DMS153 treated with DMSO at 0.1 percent for 48 hours (cell line): ENCODE data around the gene FNDC10.

Source experiments
- DNase-seq: peaks from one replicate; lab custom pipeline; 2025; ENCODE audit not compliant: unreplicated experiment; lab: John Stamatoyannopoulos, UW

Gene FNDC10

DNA sequence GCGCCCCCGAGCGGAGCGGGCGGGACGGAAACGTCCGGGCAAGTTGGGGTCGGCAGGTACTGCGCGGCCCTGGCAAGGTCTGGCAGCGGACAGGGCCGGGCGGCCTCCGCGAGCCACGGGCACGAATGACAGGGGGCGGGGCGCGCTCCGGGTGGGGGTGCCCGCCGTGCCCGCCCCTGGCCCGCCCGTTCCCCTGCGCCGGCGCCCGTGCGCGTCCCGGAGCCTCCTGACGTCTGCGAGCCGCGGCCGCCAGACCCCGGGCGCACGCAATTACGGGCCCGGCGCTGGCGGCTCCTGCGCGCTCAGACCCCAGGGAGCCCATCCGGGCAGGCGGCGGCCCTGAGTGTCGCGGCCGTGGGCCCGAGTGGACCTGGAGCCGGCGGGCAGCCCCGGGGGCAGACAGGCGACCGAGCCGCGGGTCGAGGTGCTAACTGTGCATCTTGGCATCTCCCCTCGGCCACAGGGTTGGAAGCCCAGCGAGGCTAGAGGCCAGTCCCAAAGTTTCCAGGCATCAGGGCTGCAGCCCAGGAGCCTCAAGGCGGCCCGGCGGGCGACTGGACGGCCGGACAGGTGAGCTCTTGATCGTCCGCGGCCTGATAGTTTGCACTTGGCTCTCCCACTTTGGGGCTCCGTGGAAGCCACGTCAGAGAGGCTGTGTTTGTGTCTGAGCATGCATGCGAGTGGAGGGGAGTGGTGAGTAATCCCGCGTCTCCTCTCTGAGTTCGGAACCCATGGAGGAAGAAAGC lies 16.3 kb upstream of the FNDC10 start:
- no peak for DNase-seq

DNA sequence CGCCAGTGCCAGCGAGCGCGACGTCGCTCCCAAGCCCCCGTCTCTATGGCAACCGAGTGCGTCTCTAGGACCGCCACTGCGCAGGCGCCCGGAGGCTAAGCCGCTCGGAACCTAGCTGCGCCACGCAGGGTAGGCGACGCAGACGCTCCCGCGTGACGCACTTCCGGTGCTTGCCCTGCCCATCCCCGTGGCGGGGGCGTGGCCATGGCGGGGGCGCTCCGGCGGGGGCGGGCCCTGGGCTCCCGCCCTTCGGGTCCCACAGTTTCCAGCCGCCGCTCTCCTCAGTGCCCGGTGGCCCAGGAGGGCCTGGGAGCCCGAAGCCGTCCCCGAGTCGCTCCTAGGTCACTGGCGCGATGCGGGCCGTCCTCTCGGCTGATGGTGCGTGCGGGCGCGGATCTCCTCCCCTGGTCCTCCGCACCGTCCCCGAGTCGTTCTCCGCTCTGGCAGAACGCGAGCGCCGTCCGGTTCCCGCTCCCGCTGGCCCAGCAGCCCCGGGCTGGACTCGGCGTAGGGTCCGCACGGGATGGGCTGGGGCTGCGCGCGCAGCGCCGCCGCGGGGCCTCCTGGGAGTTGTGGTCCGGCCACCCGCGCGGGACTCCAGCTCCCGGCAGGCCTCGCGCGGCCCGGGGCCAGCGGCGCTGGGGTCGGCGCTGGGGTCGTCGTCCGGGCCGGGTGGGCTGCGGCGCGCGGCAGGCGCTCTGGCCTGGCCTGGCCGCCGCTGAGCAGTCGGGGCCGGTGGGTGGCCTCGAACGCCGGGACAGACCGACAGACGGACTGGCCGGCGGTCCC lies 15.5 kb upstream of the FNDC10 start, which contains the start of gene MIB2:
MIB2 (plus strand) TSS at position 245 of the 789 bp plus-strand sequence. CDS start 7,953 bp downstream, outside the sequence.
- peak; percentile 100 for DNase-seq

DNA sequence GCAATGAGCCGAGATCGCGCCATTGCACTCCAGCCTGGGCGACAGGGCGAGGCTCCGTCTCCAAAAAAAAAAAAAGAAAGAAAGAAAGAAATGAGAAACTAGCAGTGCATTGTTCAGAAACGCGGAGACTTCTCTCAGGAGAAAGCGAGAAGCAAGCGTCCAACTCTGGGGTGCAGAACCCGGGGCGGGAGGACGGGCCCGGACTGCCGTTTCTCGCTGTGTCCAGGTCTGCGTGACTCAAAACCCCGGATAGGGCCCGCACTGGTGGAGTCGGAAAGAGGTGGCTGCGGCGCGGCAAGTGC lies 15.0 kb upstream of the FNDC10 start:
- no peak for DNase-seq

DNA sequence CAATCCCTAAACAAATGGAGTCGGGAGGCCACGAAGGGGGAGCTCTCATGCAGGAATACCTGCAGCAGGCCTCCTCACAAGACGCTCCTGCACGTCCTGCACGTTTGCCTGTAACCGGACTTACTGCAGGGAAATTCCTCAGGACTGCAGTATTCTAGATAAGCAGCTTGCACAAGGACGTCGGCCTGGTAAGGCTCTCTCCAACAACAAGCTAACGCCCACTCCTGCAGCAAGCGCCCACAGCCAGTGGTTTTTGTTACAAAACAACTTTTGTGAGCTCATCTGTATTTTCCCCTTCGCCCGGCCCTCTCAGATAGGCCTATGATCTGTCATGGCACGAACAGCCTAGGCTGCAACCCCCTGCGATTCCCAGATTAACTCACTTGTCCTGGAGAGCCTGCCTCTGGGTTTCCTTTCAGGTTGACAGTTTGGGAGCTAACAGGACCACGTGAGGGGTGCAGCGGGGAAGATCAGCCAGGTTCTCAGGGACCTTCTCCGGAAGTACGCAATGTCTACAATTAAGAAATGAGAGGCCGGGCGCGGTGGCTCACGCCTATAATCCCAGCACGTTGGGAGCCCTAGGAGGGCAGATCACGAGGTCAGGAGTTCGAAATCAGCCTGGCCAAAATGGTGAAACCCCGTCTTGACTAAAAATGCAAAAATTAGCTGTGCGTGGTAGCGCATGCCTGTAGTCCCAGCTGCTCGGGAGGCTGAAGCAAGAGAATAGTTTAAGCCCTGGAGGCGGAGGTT lies 14.4 kb upstream of the FNDC10 start:
- no peak for DNase-seq

DNA sequence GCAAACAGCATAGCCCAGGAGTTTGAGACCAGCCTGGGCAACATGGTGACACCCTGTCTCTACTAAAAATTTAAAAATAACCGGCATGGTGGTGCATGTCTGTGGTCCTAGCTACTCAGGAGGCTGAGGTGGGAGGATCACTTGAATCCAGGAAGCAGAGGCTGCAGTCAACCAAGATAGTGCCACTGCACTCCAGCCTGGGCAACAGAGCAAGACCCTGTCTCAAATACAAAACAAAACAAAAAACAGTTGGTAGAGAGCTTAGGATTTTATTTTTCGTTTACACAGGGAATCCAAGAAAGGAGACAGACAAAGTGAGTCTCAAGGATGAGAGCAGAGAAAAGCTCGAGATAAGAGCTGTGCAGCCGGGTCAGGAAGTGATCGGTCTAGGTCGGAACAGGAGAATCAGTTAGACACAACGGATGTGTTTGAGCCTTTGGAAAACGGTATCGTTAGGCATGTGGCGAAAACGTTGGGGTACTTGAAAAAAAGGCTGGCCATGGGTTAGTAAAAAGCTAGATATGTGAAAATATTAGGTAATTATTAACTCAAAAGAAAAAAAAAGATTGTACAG lies 13.7 kb upstream of the FNDC10 start:
- DNase-seq, result no peak

DNA sequence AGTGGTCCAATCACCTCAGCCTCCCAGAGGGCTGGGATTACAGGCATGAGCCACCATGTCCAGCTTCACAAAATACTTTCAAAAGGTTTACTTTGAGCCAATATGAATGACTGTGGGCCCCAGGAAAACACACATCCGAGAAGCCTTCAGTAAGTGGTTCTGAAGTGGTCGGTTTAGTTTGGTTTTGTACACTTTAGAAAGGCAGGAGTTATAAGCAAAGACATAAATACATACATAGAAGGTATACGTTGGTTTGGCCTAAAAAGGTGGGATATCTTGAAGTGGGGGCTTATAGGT lies 12.1 kb upstream of the FNDC10 start:
- no peak for DNase-seq

DNA sequence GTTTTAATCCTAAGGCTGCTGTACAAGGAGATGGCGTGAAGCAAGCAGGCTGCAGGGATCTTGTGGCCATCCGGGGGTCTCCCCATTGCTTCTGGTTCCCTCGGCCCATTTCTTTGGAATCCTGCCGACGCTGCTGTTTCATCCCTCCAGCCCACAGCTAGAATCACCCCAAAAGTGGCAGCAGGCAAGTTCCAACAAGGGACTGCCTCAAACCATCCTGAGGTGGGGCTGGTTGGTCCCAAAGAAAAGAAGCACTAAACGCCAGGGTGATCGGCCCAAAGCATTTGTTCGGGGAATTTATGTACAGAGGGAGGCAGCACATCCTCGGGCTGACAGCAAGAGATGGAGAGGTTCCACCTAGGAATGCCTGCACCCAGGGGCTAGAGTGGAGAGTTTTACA lies 10.9 kb upstream of the FNDC10 start:
- DNase-seq, result no peak

DNA sequence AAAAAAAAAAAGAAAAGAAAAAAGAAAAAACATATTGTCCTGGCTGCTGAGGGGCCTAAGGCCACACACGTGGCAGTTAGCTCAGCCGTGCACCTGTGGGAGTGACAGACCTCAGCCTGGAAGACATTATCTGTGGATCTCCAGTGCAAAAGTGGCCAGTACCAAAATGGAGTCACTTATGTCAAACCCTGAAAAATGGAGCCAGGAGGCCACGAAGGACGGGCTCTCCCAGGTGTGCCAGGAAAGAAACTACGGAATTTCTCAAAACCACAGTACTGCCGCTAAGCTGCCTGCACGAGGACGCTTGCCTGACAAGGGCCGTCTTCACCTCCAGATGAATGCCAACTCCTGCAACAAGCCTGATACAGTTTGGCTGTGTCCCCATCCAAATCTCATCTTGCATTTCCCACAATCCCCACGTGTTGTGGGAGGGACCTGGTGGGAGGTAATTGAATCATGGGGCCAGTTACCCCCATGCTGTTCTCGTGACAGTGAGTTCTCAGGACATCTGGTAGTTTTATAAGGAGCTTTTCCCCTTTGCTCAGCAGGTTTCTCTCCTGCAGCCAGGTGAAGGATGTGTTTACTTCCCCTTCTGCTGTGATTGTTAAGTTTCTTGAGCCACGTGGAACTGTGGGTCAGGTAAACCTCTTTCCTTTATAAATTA lies 10.0 kb upstream of the FNDC10 start:
- no peak for DNase-seq

DNA sequence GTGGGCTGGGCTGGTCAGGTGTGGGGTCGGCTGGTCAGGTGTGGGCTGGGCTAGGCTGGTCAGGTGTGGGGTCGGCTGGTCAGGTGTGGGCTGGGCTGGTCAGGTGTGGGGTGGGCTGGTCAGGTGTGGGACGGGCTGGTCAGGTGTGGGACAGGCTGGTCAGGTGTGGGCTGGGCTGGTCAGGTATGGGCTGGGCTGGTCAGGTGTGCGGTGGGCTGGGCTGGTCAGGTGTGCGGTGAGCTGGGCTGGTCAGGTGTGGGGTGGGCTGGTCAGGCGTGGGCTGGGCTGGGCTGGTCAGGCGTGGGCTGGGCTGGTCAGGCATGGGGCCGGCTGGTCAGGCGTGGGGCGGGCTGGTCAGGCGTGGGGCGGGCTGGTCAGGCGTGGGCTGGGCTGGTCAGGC lies 6.3 kb upstream of the FNDC10 start:
- no peak for DNase-seq

DNA sequence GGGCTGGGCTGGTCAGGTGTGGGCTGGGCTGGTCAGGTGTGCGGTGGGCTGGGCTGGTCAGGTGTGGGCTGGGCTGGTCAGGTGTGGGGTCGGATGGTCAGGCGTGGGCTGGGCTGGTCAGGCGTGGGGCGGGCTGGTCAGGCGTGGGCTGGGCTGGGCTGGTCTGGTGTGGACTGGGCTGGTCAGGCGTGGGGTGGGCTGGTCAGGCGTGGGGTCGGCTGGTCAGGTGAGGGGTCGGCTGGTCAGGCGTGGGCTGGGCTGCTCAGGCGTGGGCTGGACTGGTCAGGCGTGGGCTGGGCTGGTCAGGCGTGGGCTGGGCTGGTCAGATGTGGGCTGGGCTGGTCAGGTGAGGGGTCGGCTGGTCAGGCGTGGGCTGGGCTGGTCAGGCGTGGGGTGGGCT lies 5.8 kb upstream of the FNDC10 start:
- no peak for DNase-seq

DNA sequence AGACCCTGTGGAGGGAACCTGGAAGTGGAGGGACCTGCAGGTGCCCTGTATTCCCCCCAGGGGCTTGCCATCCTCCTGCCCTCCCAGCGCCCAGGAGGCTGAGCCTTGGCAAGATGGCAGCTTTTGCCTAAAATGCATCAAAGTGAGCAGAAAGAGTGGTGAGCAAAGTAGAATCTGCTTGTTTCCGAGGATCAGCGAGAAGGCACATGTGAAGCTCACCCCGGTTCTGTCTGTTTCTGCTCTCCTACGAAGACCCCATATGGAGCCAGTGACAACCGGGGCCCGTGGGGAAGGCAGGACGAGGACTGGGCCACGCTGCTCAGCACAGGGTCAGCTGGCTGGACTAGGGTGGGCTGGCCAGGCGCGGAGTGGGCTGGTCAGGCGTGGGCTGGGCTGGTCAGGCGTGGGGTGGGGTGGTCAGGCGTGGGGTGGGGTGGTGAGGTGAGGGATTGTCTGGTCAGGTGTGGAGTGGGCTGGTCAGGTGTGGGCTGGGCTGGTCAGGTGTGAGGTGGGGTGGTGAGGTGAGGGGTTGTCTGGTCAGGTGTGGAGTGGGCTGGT lies 5.2 kb upstream of the FNDC10 start:
- no peak for DNase-seq

DNA sequence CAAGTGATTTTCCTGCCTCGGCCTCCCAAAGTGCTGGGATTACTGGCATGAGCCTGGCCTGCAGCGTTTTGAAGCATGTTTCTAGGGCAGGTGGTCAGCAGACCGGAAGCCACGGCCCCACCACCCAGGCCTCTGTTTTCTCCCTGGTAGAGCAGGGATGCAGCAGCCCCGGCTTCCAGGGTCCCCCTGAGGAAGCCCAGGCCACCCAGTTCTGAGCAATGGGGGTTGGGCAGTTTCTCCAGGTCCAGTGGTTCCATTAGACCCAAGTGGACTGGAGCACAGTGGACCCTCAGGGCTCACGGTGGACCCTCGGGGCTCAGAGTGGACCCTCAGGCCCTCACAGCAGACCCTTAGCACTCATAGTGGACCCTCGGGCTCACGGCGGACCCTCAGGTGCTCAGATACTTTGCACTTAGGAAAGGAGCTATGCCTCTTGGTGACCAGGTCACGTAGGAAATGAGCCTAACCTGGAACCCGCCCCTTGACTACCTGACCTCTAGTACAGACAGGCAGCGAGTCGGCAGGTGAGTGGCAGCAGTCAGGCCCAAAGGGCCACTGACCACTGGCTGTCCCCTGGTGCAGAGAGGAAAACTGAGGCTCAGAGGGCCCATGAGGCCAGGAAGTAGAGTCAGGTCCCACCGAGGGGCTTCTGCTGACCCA lies 4.6 kb upstream of the FNDC10 start:
- DNase-seq, result no peak

DNA sequence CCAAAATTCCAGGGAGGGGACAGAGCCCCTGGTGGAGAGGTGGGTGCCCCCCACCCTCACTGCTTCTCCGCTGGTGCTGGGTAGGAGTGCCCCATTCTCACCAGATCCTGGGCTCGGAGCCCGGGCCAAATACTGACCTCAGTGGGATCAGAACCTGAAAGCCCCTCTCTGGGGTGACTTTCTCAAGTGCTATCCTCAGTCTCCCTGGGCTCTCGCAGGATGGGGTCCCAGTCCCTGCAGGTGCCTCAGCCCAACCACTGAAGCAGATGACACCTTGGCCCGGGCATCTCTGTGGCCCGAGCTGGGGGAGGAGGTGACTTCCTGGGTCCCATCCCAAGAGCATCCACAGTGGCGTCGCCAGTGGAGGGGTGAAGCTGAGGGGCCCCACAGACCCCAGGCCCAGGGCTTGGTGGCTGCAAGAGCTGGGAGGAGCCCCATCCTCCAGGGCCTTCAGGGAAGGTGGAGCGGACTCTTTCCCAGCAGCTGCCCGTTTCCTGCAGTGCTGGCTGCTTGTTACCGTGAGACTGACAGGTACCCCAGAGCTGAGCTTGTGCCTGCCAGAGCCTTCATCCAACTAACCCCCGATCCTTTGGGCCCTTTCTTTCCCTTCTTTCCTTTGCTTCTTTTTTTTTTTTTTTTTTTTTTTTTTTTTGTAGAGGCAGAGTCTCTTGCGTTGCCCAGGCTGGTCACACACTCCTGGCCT lies 3.9 kb upstream of the FNDC10 start:
- no peak for DNase-seq

DNA sequence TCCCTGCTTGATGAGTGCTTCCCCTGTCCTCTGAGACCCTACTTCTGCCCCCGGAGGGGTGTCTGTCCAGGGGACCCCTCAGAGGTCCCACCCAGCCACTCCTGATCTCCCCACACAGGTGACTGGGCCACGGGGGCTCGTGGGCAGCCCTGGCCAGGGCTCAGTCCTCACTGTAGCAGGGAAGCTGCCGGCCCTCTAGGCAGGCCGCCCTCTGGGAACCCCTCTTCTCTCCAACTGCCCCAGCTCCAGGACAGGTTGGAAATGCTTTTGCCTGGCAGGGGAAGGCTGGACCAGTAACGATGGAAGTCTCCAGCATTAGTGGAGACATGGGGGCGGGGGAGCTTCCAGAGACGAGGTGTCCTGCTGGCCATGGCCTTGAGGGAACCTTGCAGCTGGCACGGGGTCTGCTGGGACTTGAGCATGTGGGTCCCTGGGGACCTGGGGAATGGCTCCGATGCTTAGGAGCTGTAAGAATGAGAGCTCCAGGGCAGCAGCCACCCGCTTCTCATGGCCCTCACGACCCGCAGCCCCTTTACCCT lies 3.1 kb upstream of the FNDC10 start:
- no peak for DNase-seq

DNA sequence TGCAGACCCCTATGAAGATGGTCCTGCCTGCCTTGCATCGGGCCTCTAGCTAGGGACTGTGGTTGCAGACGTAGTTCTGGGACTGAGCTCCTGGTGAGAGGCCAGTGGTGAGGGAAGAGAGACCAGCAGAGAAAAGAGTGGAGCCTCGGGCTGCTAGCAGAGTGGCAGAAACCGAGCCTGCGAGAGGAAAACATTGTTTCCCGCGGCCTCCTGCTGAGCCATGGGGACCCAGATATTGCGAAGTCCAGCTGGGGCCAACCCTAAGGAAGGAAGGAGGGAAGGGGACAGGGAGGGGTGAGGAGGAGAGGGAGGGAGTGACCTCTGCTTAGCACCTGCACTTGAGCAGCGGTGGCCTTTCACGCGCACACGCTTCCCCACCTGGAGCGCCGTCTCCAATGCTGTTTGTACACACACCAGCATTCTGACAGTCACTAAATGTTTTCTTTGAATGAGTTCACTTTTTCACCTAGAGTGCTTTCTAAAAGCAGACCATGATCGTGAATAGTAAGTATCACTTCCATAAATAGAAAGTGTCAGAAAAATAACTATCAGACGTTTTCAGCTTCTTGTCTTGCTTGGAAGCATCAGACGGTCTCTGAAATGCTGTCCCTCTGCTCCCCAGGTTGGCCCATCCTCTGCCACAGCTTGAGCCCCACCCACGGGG lies 2.5 kb upstream of the FNDC10 start:
- DNase-seq, result no peak

DNA sequence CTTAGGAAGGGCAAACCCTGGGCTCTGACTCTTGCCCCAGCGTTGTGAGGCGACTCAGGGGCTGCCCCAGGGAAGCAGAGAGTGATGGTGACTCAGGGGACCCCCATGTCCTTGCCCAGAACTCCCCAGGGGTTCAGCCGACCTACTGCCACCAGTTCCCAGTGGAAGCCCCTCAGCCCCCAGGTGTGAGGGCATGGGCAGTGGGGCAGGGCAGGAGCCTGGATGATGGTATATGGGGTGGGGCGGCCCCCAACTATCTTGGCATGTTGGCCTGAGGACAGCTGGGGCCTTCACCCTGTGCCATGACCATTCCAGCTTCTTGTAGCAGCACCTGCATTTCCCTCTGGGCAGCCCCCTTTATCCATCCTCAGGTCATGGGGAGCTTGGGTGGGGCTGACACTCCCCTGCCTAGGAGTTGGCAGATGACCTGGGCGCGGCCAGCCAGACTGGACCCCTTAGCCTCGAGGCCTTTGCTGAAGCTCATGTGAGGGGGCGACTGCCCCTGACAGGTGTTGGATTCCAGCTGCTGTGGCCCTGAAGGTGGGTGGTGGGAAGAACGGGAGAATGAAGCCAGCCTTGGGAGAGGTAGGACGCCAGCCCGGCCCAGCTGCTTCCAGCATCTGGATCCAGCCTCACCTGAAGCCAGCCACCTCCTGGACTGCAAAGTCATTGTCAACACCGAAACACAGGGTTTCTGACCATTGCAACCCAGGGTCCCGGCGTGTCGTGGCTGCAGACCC lies 1.8 kb upstream of the FNDC10 start:
- no peak for DNase-seq

DNA sequence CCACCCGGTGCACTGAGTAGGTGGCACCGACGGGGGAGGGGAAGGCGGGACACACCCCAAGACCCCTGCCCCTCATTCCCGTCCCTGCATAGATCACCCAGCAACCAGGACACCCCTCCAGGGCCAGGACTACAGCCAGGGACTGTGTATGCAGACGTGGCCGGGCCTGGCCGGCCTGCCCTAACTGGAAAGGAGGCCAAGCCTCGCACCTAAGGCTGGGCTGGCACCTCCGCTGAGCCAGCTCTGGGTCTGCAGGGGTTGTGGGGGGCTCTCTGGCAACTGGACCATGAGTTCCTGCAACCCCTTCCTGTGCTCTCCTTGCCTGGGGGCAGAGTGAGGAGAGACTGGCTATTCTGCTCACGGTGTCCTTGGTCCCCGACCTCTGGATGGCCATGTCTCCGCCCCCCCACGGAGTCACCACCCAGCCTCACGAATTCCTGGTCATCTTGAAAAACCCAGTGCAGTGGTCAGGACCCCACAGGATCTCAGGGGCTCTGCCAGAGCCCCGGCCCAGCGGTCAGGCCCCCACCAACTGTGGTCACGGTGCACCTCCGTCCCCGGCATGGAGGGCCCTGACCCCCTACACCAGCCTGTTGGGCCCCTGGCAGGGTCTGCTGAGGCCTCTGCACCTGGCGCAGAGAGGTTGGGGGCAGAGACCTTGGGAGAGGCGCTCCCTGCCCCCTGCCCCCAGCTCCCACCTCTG lies 1.1 kb upstream of the FNDC10 start:
- no peak for DNase-seq
